Lower leg skin (tissue), 4 donors: ENCODE measurements around the gene COL8A1. TPM values are rescaled to one million over a fixed set of nuclear protein-coding genes. Genes with fewer than 3 reads are reported as not detected.

ENCODE experiments used
- DNase-seq, 2 donors: peaks; one replicate each; pipeline ENCODE4 v3.0.0-alpha.2; 2019; ENCODE audit warnings: low spot score in 2 of 2
- H3K4me3 ChIP-seq: fragments of 200-600 bp; sonication (generic); 2 replicates; pipeline ENCODE4 v1.5.1; 2017; ENCODE audit warnings: mild to moderate bottlenecking, low read depth; ENCODE audit not compliant: poor library complexity, severe bottlenecking
- POLR2A ChIP-seq, 2 donors: fragments of 450-650 bp; IDR thresholded peaks; one replicate each; pipeline ENCODE4 v1.6.1; 2016 to 2017; ENCODE audit warnings: antibody characterized with exemption in 2 of 2, mild to moderate bottlenecking in 1 of 2, moderate library complexity in 1 of 2
- WGBS, 2 donors: methylation state at CpG; one replicate each; pipeline ENCODE4 v1.1.5; 2018; 5-methylcytosine and 5-hydroxymethylcytosine counted together
- intact Hi-C: fragments of 100-400 bp; cut with DNase I; formaldehyde crosslinking; loops from one replicate; pipeline ENCODE4 v1.15.0; 2023; ENCODE audit warnings: low total_unique reads
- total RNA-seq, 4 donors: library from RNA; depleted of rRNA; stranded (reverse); fragments of >200 nt; gene quantifications; one replicate each; pipeline ENCODE4 v1.1.0, GENCODE V29; 2016
- TF ChIP-seq, protein P1 (sequence below), 3 donors: fragments of 450-650 bp; IDR thresholded peaks; one replicate each; pipeline ENCODE4 v1.5.1; 2016; ENCODE audit warnings: antibody characterized with exemption in 3 of 3, mild to moderate bottlenecking in 3 of 3, moderate library complexity in 2 of 3

The COL8A1 gene
- total RNA-seq, 4 donors from 2014 or later, result 5.0 to 11.5 (median 7.2) TPM

DNA sequence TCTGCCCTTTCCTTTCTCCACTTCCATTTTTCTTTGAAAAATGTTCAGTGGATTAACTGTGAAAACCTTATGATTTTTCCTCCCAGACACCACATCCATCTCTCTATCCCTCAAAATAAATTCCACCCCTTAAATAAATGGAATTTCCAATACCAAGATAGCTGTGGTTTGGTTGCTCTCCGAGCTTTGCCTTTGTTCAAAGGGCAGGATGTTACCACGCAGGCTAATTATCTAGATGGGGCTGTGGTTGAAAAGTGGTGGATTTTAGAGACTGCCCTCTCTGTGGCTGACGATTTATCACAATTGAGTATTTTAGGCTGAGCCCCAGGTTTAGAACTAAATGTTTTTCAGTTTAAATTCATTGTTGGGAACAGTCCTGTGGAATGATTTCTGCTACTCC lies 142.4 kb downstream of the COL8A1 start:
- WGBS, 2 donors, result 71 to 74% methylated on average over 3 of the region's 3 CpGs
- DNase-seq, result no peak
- TF ChIP-seq, protein P1, sequence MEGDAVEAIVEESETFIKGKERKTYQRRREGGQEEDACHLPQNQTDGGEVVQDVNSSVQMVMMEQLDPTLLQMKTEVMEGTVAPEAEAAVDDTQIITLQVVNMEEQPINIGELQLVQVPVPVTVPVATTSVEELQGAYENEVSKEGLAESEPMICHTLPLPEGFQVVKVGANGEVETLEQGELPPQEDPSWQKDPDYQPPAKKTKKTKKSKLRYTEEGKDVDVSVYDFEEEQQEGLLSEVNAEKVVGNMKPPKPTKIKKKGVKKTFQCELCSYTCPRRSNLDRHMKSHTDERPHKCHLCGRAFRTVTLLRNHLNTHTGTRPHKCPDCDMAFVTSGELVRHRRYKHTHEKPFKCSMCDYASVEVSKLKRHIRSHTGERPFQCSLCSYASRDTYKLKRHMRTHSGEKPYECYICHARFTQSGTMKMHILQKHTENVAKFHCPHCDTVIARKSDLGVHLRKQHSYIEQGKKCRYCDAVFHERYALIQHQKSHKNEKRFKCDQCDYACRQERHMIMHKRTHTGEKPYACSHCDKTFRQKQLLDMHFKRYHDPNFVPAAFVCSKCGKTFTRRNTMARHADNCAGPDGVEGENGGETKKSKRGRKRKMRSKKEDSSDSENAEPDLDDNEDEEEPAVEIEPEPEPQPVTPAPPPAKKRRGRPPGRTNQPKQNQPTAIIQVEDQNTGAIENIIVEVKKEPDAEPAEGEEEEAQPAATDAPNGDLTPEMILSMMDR (IDR thresholded peaks at IDR 0.05), result no peak
- no peak for TF ChIP-seq POLR2A (IDR thresholded peaks at IDR 0.05)
- intact Hi-C loops, result no loop called here
- H3K4me3 ChIP-seq, result no peak overlapping the region

DNA sequence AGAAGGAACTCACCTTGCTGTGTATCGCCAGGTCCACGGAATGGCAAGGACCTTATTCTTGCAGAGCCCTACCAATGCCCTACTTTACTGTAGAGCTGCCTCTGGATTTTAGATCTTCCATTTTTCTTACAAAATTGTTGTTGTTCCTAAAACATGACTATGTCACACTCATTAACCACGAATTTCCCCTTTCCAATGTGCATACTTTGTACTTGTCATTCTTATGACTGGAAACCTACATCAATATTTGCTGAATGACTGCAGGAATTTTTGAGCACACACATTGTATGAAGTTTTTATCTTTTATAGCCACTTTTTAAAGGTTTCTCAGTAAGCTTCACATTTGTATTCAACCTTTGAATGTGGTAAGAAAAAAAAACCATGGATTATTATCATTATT lies 143.4 kb downstream of the COL8A1 start:
- no peak overlapping the region for H3K4me3 ChIP-seq
- WGBS, 2 donors, result 88 to 90% methylated on average over 3 of the region's 3 CpGs
- no peak for DNase-seq
- TF ChIP-seq, protein P1 (IDR thresholded peaks at IDR 0.05), result no peak
- no peak for TF ChIP-seq POLR2A (IDR thresholded peaks at IDR 0.05)
- intact Hi-C loops, result no loop called here

DNA sequence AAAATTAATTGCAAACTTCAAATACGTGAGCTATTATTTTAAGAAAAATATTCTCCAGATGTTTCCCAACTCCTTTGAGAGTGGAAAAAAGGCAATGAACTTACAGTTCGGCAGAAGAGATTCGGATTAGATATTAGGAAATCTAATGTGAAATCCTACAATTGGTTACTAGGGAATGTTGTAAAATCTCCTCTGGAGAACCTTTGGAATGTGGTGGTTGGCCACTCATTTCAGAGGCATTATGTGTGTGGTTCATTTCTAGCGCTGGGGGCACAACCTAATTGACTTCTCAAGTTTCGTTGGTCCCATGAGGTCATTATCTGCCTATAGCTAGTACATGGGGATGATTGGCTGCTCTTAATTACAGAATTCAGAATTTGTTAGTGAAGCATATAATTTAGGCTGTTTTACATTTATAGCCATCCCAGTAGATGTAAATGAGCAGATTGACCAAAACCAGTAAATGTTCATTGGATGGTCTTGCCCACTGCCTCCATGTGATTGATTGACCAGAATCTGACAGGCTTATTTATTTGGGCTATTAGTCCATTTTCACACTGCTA lies 144.7 kb downstream of the COL8A1 start:
- no peak overlapping the region for H3K4me3 ChIP-seq
- intact Hi-C loops, result no loop called here
- WGBS, 2 donors, result 53 to 57% methylated on average over 5 of the region's 5 CpGs
- TF ChIP-seq, protein P1 (IDR thresholded peaks at IDR 0.05), result no peak
- no peak for TF ChIP-seq POLR2A (IDR thresholded peaks at IDR 0.05)
- no peak for DNase-seq

DNA sequence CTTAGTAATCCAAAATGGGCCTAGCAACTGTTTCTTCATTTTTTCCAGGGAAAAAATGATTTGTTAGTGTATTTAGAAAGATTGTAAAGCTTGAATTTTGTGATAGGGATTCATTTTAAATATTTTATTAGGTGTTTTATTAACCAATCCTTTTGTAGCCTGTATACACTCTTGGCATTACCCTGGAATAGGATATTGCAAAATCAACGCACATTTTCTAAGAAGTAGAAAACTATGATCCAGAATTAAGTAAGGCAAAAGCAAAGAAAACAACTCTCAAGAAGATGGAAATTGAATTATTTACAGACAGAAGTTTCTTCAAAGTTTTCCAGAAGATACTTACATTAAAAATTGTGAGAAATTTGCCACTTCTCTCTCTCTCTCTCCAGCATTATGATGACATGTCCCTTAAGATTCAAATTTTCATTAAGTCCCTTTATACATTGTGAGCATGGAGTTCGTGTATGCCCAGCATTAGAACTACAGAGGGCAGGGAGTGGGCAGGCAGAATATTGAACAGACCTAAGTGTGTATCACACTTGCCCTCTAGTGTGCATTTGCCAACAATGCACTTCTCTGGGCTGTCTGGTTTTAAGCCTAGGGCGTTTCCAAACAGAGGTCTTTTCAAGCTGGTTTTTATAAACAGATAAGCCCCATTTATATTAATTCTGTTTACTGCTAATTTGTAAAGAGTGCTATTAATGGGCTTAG lies 150.8 kb downstream of the COL8A1 start:
- no peak for DNase-seq
- no peak for TF ChIP-seq POLR2A (IDR thresholded peaks at IDR 0.05)
- TF ChIP-seq, protein P1 (IDR thresholded peaks at IDR 0.05), result no peak
- intact Hi-C loops, result no loop called here
- 18 to 22% methylated on average over 3 of the region's 3 CpGs for WGBS, 2 donors
- H3K4me3 ChIP-seq, result no peak overlapping the region

DNA sequence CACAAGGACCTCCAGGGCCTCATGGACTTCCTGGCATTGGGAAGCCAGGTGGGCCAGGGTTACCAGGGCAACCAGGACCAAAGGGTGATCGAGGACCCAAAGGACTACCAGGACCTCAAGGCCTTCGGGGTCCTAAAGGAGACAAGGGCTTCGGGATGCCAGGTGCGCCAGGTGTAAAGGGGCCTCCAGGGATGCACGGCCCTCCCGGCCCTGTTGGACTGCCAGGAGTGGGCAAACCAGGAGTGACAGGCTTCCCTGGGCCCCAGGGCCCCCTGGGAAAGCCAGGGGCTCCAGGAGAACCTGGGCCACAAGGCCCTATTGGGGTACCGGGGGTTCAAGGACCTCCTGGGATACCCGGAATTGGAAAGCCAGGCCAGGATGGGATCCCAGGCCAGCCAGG lies 156.1 kb downstream of the COL8A1 start:
- WGBS, 2 donors, result 89 to 91% methylated on average over 8 of the region's 8 CpGs
- H3K4me3 ChIP-seq, result no peak overlapping the region
- intact Hi-C loops, result no loop called here
- DNase-seq, result no peak
- no peak for TF ChIP-seq POLR2A (IDR thresholded peaks at IDR 0.05)
- TF ChIP-seq, protein P1 (IDR thresholded peaks at IDR 0.05), result no peak
